Uterus (tissue), 4 donors: ENCODE data around the gene CDK5RAP1. TPM values are rescaled to one million over a fixed set of nuclear protein-coding genes. Genes with fewer than 3 reads are reported as not detected.

ENCODE experiments used
- DNase-seq, 2 donors: peaks; one replicate each; pipeline ENCODE4 v3.0.0-alpha.2; 2019 to 2020
- H3K27ac ChIP-seq, 2 donors: fragments of 200-600 bp; sonication (generic); 1 replicate in 1 of 2; 2 replicates in 1 of 2; pipeline ENCODE4 v1.5.1; 2016 to 2018
- H3K27me3 ChIP-seq, 2 donors: fragments of 200-600 bp; sonication (generic); one replicate each; pipeline ENCODE4 v1.5.1; 2018 to 2019; ENCODE audit warnings: control low read depth in 1 of 2
- H3K36me3 ChIP-seq, 2 donors: fragments of 200-600 bp; sonication (generic); one replicate each; pipeline ENCODE4 v1.5.1; 2019; ENCODE audit warnings: control low read depth in 1 of 2
- H3K4me1 ChIP-seq, 2 donors: fragments of 200-600 bp; sonication (generic); one replicate each; pipeline ENCODE4 v1.5.1; 2018 to 2019; ENCODE audit warnings: control low read depth in 1 of 2
- H3K4me3 ChIP-seq, 2 donors: fragments of 200-600 bp; sonication (generic); 1 replicate in 1 of 2; 2 replicates in 1 of 2; pipeline ENCODE4 v1.5.1; 2018 to 2019; ENCODE audit warnings: mild to moderate bottlenecking in 1 of 2
- H3K9me3 ChIP-seq, 2 donors: fragments of 200-600 bp; sonication (generic); one replicate each; pipeline ENCODE4 v1.5.1; 2019; ENCODE audit warnings: control low read depth in 1 of 2
- POLR2A ChIP-seq, 2 donors: fragments of 450-650 bp; IDR thresholded peaks; one replicate each; pipeline ENCODE4 v1.6.1; 2016; ENCODE audit warnings: antibody characterized with exemption in 2 of 2, mild to moderate bottlenecking in 1 of 2, moderate library complexity in 1 of 2
- intact Hi-C: fragments of 100-400 bp; cut with DNase I; formaldehyde crosslinking; loops from one replicate; pipeline ENCODE4 v1.15.1; 2023; ENCODE audit warnings: low total_unique reads
- total RNA-seq, 4 donors: library from RNA; depleted of rRNA in 3 of 4; stranded (reverse); fragments of >200 nt in 3 of 4; gene quantifications; one replicate each; pipeline versions ENCODE4 v1.1.0 to v1.2.4, GENCODE V29; 2014 to 2023
- TF ChIP-seq, protein P1 (sequence below), 4 experiments: fragments of 200-600 bp in 2 of 4; fragments of 450-650 bp in 2 of 4; sonication (generic) in 2 of 4; IDR thresholded peaks; one replicate each; pipeline ENCODE4 v1.5.1; 2016 to 2019; ENCODE audit warnings: antibody characterized with exemption in 4 of 4, mild to moderate bottlenecking in 2 of 4, moderate library complexity in 1 of 4
- donor health status: DM: yes; HTN: yes; CAD: no.

Gene CDK5RAP1
- total RNA-seq, 4 donors from 2014 or later, result 4.1 to 34.6 (median 17.2) TPM

DNA sequence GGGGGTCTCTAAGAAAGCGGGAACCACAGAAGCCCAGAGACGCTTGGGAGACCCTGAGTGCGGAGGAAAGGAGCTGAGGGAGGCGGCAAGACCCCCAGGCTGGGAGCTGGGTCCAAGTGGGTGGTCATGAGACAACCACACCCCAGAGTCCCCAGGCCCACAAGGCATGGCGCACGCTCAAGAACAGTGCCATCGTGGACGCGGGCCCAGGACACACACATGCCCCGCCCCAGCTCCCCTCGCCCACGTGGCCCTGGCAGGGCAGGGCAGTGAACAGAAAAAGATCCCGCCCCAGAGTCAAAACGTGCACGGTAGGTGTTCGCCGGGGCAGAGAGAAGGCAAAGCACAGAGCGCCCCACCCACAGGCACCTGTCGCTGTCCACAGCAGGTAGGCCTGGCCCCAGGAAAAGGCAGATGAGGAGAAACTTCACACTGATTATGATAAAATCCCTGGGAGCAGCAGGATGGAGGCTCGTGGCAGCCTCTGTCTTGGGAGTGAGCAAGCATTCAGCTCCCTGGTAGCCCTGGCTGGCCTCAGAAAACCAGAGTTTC, 68.3 kb downstream of the CDK5RAP1 start:
- no peaks in the 10 kb centered on the region for H3K4me1 ChIP-seq
- H3K27ac ChIP-seq, result no peak overlapping the region
- no peak overlapping the region for H3K4me3 ChIP-seq
- H3K27me3 ChIP-seq, result no peaks in the 10 kb centered on the region
- H3K36me3 ChIP-seq, result no peaks in the 10 kb centered on the region
- DNase-seq, result no peak
- no peaks in the 10 kb centered on the region for H3K9me3 ChIP-seq
- TF ChIP-seq, protein P1, sequence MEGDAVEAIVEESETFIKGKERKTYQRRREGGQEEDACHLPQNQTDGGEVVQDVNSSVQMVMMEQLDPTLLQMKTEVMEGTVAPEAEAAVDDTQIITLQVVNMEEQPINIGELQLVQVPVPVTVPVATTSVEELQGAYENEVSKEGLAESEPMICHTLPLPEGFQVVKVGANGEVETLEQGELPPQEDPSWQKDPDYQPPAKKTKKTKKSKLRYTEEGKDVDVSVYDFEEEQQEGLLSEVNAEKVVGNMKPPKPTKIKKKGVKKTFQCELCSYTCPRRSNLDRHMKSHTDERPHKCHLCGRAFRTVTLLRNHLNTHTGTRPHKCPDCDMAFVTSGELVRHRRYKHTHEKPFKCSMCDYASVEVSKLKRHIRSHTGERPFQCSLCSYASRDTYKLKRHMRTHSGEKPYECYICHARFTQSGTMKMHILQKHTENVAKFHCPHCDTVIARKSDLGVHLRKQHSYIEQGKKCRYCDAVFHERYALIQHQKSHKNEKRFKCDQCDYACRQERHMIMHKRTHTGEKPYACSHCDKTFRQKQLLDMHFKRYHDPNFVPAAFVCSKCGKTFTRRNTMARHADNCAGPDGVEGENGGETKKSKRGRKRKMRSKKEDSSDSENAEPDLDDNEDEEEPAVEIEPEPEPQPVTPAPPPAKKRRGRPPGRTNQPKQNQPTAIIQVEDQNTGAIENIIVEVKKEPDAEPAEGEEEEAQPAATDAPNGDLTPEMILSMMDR (IDR thresholded peaks at IDR 0.05), result no peak
- TF ChIP-seq POLR2A (IDR thresholded peaks at IDR 0.05), result no peak
- intact Hi-C loops, result no loop called here

DNA sequence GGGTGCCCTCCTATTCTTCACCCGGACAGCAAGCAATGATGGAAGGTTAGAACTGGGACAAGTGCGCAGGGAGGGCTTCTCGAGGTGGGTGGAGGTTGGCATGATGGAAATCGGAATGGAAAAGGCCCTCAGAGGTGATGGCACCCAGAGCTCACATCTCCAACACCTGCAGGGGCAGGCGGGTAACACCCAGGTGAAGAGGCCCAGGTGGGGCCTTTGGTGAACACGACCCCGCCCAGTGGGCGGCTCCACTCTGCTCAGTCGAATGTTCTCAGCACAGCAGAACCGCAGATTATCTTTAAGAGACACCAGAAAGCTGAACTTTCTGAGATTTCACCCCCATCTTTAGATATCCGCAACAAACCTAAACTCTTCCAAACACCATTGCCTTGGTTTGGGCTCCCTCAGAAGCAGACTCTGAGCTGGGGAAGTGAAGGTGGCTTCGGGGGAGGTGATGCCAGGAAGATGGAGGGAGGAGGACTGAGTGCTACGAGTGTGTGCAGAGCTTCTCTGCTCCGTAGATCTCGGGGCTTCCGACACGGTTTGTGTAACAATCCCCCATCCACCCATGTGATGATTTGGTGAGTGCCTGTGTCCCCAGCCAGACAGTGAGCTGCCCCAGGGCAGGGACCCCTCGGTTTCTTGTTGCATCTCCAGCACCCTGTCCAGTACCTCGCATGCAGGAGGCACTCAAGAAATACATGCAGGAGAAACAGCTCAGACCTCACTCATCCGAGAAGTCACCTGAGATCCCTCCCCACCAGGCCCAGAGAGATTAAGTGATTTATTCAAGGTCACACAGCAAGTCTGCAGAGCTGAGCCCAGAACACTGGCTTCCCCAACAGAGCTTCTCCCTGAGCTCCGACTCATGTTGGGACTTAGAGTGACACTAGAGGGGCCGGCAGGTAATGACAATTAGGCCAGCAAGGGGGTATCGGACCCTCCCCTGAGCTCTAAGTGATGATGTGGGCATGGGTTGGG, 72.9 kb downstream of the CDK5RAP1 start:
- intact Hi-C loops, result no loop called here
- no peak overlapping the region for H3K27ac ChIP-seq
- TF ChIP-seq POLR2A (IDR thresholded peaks at IDR 0.05), result no peak
- TF ChIP-seq, protein P1 (IDR thresholded peaks at IDR 0.05), result no peak
- no peaks in the 10 kb centered on the region for H3K36me3 ChIP-seq
- H3K27me3 ChIP-seq, result no peaks in the 10 kb centered on the region
- no peaks in the 10 kb centered on the region for H3K4me1 ChIP-seq
- DNase-seq, result no peak
- H3K9me3 ChIP-seq, result no peaks in the 10 kb centered on the region
- no peak overlapping the region for H3K4me3 ChIP-seq

DNA sequence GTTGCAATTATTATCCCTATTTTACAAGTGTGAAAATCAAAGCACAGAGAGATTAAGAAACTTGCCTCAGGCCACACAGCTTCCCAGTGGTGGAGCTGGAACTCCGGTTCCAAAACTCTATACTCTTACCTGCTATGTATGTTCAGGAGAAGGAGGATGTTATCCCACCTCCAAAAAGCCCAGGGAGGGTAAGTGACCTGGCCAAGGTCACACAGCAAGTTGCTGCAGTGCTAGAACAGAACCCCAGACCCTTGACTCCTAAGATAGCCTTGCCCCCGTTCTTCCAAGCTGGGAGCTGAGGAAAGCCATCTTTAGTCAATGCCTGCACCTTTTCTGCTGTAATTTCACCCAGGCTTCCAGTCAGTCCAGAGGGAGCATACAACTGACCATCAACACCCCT, 76.0 kb downstream of the CDK5RAP1 start:
- no peak for DNase-seq
- Histone ChIP-seq H3K27ac (no peak overlapping the region), H3K27me3 (no peaks in the 10 kb centered on the region), H3K9me3 (no peaks in the 10 kb centered on the region), H3K4me3 (no peak overlapping the region), H3K36me3 (no peaks in the 10 kb centered on the region), H3K4me1 (no peaks in the 10 kb centered on the region)
- intact Hi-C loops, result no loop called here
- no peak for TF ChIP-seq POLR2A (IDR thresholded peaks at IDR 0.05)

DNA sequence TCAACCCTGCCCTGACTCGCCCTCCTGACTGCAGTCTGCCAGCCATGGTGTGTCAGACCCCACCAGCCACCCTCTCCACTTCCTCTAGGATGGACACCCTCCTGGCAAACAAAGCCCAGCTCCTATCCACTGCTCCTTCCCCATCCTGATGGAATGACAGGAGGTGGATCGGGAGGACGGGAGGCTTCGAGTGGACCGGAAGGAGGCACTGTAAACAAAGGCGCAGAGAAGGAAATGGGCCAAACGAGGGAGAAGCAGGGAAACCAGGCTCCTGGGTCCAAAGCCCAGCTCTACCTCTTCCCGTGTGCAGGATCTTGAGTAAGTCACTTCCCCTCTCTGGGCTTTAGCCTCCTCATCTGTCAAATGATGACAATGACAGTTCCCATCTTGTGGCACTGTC, 78.1 kb downstream of the CDK5RAP1 start:
- DNase-seq, result no peak
- no peak for TF ChIP-seq POLR2A (IDR thresholded peaks at IDR 0.05)
- TF ChIP-seq, protein P1 (IDR thresholded peaks at IDR 0.05), result no peak
- H3K4me1 ChIP-seq, result no peaks in the 10 kb centered on the region
- no peak overlapping the region for H3K4me3 ChIP-seq
- no peaks in the 10 kb centered on the region for H3K27me3 ChIP-seq
- H3K36me3 ChIP-seq, result no peaks in the 10 kb centered on the region
- intact Hi-C loops, result no loop called here
- H3K27ac ChIP-seq, result no peak overlapping the region
- H3K9me3 ChIP-seq, result no peaks in the 10 kb centered on the region

DNA sequence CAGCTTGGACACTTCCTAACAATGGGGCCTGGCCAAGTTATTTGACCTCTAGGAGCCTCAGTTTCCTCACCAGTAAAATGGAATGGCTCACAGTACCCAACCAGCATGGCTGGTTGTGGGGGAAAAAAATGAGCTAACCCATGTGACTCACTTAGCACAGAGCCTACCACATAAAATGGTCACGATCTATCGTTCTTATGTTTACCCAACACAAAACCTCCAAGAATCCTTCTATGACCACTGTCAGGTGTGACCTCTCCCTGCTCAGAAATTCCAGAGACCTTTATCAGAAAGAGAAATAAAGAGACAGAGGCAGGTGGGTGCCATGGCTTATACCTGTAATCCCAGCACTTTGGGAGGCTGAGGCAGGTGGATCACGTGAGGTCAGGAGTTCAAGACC, 78.9 kb downstream of the CDK5RAP1 start:
- TF ChIP-seq, protein P1 (IDR thresholded peaks at IDR 0.05), result no peak
- TF ChIP-seq POLR2A (IDR thresholded peaks at IDR 0.05), result no peak
- Histone ChIP-seq H3K36me3 (no peaks in the 10 kb centered on the region), H3K27me3 (no peaks in the 10 kb centered on the region), H3K4me3 (no peak overlapping the region), H3K4me1 (no peaks in the 10 kb centered on the region), H3K27ac (no peak overlapping the region), H3K9me3 (no peaks in the 10 kb centered on the region)
- intact Hi-C loops, result no loop called here
- DNase-seq, result no peak
